Neutrophil (primary cell): Measurements from ENCODE around the gene TMEM271.

Experiments
- H3K27ac ChIP-seq: fragments of 200-600 bp; sonication (generic); 2 replicates; pipeline ENCODE4 v1.5.1; 2016; ENCODE audit warnings: mild to moderate bottlenecking, moderate library complexity
- H3K27me3 ChIP-seq: fragments of 200-600 bp; sonication (generic); 2 replicates; pipeline ENCODE4 v1.6.0; 2016; ENCODE audit warnings: mild to moderate bottlenecking
- H3K36me3 ChIP-seq: fragments of 200-600 bp; sonication (generic); 2 replicates; pipeline ENCODE4 v1.5.1; 2017
- H3K4me1 ChIP-seq, 2 experiments: fragments of 200-600 bp in 1 of 2; sonication (generic) in 1 of 2; 1 replicate in 1 of 2; 2 replicates in 1 of 2; pipeline versions ENCODE4 v1.5.1 to v1.6.1; 2013 to 2016; ENCODE audit warnings: low read depth in 1 of 2, low read length in 1 of 2, mild to moderate bottlenecking in 1 of 2, moderate library complexity in 1 of 2; ENCODE audit not compliant: control insufficient read depth in 1 of 2, insufficient read depth in 1 of 2
- H3K4me3 ChIP-seq, 2 experiments: fragments of 200-600 bp in 1 of 2; sonication (generic) in 1 of 2; 1 replicate in 1 of 2; 2 replicates in 1 of 2; pipeline ENCODE4 v1.5.1; 2013 to 2016; ENCODE audit warnings: low read depth in 1 of 2, low read length in 1 of 2, mild to moderate bottlenecking in 1 of 2, moderate library complexity in 1 of 2
- H3K9me3 ChIP-seq: fragments of 200-600 bp; sonication (generic); 2 replicates; pipeline ENCODE4 v1.5.1; 2016
- CTCF ChIP-seq: fragments of 200-600 bp; sonication (generic); IDR thresholded peaks from 2 replicates; pipeline ENCODE4 v1.5.1; 2016; ENCODE audit warnings: antibody characterized with exemption

The TMEM271 gene

GRCh38 chr4:604131-604530 lies 28.0 kb upstream of the TMEM271 start:
- Histone ChIP-seq H3K27ac (no peak overlapping the region), H3K27me3 (peaks cover 4% of the 10 kb centered on the region)

GRCh38 chr4:602559-602942 lies 26.5 kb upstream of the TMEM271 start:
- Histone ChIP-seq H3K9me3 (no peaks in the 10 kb centered on the region), H3K36me3 (no peaks in the 10 kb centered on the region)

More at GRCh38 chr4:604131-604530, 28.0 kb upstream of the TMEM271 start:
- no peaks in the 10 kb centered on the region for H3K9me3 ChIP-seq
- no peak overlapping the region for H3K4me3 ChIP-seq
- TF ChIP-seq CTCF = no peak
- H3K36me3 ChIP-seq = no peaks in the 10 kb centered on the region
- H3K4me1 ChIP-seq = no peaks in the 10 kb centered on the region

GRCh38 chr4:601612-602558 lies 25.8 kb upstream of the TMEM271 start:
- Histone ChIP-seq H3K27ac (no peak overlapping the region), H3K4me3 (no peak overlapping the region), H3K4me1 (no peaks in the 10 kb centered on the region), H3K27me3 (peaks cover 7% of the 10 kb centered on the region), H3K9me3 (no peaks in the 10 kb centered on the region), H3K36me3 (no peaks in the 10 kb centered on the region)
- TF ChIP-seq CTCF = no peak

More at GRCh38 chr4:602559-602942, 26.5 kb upstream of the TMEM271 start:
- Histone ChIP-seq H3K4me3 (no peak overlapping the region), H3K27ac (no peak overlapping the region), H3K27me3 (peaks cover 4% of the 10 kb centered on the region), H3K4me1 (no peaks in the 10 kb centered on the region)
- no peak for TF ChIP-seq CTCF

- Histone ChIP-seq H3K4me3 (no peak overlapping the region), H3K9me3 (no peaks in the 10 kb centered on the region), H3K36me3 (no peaks in the 10 kb centered on the region), H3K27ac (no peak overlapping the region), H3K4me1 (no peaks in the 10 kb centered on the region), H3K27me3 (peaks cover 9% of the 10 kb centered on the region)
- no peak for TF ChIP-seq CTCF
Observed at GRCh38 chr4:600850-601515, 24.9 kb upstream of the TMEM271 start.

- H3K27me3 ChIP-seq = peaks cover 9% of the 10 kb centered on the region
- H3K4me1 ChIP-seq = no peaks in the 10 kb centered on the region
- no peaks in the 10 kb centered on the region for H3K36me3 ChIP-seq
- H3K9me3 ChIP-seq = no peaks in the 10 kb centered on the region
- no peak for TF ChIP-seq CTCF
- H3K27ac ChIP-seq = no peak overlapping the region
- H3K4me3 ChIP-seq = no peak overlapping the region
Observed at GRCh38 chr4:600166-600565, 24.1 kb upstream of the TMEM271 start.
